HG02759 (cell line): ENCODE measurements around the gene DUSP6.

Experiments
- ATAC-seq: cut with Tn5 transposase; IDR thresholded peaks from one replicate; pipeline ENCODE4 v1.9.1; 2021; ENCODE audit warnings: mild to moderate bottlenecking, moderate library complexity; ENCODE audit not compliant: unreplicated experiment

Gene DUSP6

DNA sequence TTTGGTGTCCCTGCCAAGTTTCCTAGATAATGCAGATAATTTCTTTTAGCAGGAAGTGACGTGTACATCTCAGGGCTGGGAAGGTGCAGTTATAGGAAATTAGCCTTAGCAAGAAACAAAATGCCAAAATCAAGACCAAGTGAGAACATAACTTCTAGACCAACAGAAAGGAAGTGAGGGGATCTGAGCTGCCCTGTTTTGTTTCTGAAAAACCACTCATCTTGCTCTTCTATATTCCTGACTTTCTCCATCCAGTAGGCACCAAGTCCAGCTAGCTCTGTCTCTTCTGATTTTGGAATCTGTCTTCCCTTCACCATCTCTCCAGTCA is 23.9 kb upstream of the DUSP6 start:
- ATAC-seq = no peak

DNA sequence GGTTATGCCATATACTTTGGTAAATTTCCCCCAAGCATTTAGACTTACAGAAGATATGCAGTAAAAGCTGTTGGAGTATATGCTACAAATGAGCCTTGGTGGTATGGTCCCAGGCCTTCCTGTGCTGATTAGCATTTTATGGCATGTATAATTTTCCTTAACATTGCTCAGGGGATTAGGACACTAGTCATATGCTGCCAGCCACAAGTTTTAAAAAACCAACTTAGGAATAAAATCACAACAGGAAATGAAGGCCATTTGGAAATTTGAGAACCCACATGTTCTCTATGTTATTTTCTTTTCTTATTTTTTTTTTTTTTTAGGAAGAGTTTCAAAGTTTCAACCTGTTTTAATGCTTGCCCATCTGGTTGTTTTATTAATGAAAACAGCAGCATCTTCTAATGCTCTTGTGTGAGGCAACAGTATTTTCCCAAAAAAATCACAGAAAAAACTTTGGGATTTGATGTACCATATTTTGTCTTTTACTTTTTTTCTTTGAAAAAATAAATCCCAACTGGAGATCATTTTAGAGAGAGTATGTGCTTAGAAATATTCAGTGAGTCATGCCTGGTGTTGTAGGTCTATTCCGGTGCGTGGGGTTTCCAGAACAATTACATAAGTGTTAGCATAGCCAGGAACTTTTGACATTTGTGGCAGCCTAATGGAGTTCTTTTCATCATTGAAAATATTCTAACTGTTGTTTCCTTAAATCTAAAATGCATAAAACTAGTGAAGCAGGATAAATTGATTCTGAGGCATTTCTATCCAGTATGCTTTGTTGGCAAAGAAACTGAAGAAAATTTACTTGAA is 21.7 kb upstream of the DUSP6 start:
- ATAC-seq = no peak

DNA sequence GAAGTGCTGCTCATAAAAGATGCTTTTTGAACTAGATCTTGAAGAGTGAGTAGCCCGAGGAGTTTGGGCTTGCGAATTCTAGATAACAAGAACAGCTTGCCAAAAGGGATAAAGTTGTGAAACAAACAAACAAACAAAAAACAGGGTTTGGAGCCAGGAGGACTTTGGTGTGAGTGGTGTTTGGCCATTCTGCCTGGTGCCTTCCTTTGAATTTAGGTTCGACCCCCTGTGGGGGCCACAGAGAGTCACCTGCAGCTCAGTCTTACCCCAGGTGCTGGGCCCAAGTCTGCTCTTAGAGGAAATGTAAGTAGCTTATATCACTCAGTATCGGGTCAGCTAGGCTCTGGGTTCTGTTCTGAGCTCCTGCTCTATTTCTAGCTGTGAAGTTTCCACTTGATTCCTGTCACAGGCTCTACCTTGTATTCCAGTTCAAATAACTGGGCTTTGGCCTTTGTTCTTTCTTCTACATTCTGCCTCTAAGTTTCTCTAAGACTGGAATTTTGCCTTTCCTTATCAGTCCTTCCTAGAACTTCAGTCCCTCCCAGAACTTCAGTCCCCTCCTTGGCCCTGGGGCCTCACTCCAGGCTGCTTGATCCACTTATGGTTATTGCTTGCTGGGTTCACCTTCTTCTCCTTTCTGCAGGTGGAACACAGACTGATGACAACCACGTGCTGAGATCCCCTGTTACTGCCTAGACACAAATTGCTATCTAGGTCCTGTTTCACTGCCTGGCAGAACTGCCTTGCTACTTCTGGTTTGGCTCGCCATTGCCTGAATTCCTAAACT is 20.5 kb upstream of the DUSP6 start:
- ATAC-seq = no peak

DNA sequence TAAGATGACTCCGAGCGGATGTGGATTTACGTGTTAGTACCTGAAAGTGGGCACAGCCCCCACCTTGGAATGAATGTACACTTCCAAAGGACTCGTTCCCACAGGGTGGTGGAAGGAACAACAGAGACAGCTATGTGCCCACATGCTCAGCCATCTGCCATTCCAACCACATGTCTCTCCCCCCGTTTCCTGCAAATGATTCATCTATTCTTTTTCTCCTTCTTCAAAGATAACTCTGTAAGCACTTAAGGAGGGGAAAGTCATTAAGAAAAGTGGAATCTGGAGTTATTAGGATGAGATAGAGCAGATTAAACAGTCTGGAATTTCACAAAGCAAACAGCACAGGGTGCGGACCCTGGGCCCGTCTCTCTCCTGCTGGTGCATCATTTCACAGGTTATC is 18.5 kb upstream of the DUSP6 start:
- ATAC-seq = no peak

DNA sequence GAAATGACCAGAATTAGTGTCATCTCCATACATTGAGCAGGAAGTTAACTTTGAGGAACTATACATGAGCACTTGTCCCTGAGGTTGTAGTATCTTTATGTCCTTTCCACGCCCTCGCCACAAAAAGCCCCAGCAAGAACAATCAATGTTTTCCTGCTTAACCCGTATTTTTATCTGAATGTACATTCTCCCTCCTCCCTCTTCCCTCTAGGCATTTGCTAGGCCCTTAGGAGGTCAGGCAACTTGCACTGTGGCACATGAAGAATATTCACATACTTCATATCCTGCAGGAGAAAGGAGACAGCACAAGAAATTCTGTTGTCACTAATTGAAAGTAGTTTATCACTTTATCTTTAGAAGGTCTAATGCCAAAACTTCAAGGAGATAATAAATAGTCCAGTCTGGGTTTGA is 18.1 kb upstream of the DUSP6 start:
- no peak for ATAC-seq

DNA sequence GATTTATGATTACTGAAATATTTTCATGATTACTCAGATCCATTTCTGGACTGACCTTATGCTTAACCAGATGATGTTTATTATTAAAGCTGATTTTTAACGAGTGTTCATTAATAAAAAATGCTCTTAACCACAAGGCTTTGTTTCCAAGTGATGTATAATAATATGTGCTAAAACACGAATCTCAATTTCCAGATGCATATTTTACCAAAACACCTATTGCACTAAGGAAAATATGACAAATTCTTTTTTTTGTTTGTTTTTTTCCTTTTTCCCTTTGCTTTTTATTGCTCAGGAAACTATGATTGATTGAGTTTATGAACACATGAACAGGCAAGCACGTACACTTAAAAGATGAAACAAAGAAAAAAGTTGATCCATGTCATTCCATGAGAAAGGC is 16.9 kb upstream of the DUSP6 start:
- no peak for ATAC-seq

DNA sequence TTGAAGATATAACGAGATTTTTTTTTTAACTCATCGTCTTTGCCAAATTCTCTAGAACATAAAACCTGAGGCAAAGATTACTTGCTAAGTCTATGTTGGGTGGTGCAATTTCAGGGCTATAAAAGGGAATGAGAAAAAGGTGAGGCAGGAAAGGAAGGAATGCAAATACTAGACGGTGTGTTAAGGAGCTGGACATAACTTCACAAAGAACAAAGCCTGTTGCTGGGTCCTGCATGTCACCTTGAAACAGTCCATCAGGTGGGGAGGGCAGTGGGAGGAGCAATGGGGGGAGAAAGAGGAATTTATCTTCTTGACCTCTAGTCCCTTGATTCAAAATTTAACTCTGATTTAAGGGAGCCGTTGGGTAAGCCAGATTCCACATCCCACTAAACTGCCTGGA is 16.1 kb upstream of the DUSP6 start:
- no peak for ATAC-seq

DNA sequence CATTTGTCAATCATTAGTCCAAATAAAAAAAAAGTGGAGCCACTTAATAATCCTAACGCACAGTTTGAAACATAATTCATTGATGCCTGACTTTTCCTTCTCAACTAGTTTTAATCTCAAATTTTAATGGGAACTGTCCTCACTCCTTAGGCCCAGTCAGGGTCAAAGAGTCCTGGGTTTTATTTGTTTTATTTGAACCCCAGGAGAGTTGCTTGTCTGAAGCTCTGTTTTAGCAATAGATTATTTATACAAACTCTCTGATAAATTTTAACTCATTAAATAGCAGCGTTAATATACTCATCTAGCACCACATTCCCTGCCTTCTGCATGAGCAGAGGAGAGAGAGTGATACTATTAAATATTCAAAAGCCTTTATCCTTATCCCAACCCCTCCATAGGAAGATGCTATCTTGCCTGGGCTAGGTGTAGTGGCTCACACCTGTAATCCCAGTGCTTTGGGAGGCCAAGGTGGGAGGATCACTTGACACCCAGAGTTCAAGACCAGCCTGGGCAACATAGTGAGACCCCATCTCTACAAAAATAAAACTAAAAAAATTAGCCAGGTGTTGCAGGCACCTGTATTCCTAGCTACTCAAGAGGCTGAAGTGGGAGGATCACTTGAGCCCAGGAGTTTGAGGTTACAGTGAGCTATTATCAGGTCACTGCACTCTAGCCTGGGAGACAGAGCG is 14.5 kb upstream of the DUSP6 start:
- ATAC-seq = no peak

DNA sequence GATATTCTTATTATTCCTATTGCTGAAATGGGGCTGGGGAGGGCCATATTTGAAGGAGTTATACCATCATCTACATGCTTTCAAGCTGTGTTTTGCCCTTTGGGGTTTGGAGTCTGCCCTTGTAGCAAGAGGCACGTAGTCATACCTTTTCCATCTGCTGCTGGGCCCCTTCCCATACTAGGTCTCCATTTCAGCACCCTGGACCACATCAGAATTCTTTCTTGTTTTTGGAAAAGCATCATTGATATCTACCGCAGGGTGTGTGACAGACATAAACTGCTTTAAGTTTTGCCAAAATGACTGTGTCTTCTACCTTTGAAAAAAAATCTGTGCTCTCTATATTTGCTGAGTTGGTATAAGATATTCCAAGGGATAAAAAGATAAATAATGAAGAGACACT is 12.3 kb upstream of the DUSP6 start:
- ATAC-seq = no peak

DNA sequence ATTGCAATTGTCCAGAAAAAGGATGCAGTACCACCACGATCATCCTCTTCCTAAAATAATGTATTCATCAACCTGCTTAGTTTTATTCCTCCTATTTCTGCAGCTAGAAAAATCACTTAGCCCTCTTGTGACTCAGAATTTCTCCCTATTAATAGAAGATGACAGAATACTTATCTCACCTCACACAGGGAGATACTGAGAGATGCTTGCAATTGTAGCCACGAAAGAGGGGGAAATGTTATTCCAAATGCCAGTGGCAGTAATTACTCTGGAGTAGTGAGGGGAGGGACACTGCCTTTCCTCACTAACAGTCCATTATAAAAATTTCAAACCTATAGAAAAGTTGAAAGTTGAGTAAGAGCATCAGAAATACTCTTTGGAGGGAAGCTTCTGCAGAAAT is 11.8 kb upstream of the DUSP6 start:
- no peak for ATAC-seq

DNA sequence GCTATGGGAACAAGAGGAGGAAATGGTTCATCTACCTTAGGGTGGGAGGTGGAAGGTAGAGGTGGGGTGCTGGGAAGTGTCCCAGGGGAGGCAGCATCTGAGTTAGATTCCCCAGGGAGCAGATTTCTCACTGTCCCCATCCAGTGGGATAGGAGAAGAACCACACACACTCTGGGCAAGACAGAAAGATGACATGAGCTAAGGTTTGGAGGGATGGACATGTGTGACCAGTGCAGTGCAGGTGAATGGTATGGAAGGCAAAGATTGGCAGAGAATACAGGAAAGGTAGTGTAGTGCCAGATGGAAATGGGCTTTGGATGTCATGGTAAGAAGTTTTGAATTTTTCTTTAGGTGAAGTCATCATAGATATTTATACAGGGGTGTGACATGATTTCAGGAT is 11.3 kb upstream of the DUSP6 start:
- ATAC-seq = no peak

DNA sequence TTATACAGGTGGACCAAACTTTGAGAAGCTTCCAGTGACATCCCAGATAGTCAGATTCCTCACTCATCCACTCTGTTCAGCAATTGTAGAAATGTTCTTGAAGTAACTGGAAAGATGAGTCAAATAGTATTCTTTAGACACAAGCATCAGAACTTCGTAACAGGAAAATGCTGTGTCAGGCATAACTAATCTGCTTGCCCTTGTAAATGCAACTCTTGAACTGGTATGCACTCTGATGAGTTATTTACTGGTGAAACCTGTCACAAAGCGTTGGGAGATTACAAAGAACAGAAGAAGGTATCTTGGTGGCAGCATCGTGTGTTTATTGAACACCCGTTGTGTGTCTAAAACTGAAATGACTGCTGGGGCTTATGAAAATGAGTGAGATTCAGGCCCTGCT is 10.8 kb upstream of the DUSP6 start:
- ATAC-seq = no peak

DNA sequence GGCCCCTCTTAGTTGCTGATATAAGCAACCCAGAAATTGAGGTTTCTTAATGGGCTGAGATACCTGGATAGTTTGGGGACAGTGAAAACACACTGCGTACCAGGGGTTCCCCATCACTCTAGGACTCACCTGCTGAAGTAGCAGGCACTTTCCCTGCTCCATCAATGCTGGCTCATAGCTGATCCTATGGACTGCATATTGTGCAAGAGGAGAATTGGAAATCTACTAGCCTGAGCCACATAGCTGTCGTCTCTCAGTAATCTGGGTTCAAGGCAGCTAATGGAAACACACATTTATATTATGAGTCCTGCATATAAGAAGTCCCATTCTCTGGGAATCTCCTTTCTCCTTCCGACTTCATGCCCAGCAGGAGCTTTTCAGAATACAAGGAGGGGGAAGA is 7.3 kb upstream of the DUSP6 start:
- no peak for ATAC-seq

DNA sequence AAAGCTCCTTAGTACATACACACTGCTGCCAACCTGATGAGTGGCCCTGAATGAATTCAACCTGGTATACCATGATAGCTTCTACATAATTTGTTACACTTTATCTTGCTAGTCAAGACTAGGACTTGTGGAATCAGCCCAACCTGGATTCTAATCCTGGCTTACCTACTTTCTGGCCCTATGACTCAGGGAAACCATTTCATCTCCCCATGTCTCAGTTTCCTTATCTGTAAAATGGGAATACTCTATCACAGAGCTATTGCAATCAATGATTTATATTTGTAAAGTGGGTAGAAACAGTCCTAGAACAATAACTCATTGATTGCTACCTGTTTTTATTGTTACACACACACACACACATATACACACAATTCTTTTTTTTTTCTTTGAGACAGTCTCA is 6.5 kb upstream of the DUSP6 start:
- no peak for ATAC-seq

DNA sequence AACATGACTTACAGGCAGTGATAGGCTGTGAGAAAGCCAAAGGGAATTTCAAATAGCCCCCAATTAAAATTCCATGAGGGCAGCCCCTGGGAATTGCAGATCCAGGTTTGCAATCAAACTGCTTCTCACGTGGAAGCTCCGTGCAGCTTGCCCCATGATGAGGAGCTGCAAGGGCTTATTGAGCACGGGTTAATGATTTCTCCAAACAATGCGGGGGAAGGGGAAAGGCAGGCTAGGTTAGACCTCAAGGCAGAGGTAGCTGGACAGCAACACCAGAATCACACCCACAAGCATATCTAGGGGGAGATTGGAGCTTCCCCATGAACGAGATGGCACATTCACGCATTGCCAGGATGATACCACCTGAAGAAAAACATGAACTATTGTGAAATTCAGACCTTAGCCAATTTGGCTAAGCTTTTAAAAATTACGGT is 5.0 kb upstream of the DUSP6 start:
- ATAC-seq = no peak

DNA sequence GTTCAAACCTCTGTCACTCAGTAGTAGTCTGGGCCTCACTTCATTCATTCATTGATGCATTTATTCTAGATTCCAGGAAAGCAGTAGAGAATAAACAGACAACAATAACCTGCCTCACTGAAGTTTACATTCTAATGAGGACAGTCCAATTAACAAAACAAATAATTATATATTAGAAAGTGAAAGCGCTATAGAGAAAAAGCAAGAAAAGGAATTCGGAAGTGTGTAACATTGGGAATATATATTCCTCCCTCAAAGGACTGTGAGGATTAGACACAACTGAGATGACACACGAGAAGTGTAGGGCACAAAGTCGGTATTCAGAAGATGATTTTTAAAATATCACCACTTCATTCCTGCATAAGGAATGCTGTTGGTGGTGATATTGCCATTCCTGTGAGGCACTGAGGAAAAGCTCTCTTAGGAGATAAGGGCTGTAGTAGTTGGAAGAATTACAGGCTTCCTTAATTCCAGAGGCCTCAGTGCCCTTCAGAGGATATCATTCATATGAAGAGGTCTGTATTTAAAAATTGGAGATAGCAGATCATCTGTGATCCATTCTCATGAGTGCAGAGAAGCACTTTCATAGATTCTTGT is 3.9 kb upstream of the DUSP6 start:
- no peak for ATAC-seq

DNA sequence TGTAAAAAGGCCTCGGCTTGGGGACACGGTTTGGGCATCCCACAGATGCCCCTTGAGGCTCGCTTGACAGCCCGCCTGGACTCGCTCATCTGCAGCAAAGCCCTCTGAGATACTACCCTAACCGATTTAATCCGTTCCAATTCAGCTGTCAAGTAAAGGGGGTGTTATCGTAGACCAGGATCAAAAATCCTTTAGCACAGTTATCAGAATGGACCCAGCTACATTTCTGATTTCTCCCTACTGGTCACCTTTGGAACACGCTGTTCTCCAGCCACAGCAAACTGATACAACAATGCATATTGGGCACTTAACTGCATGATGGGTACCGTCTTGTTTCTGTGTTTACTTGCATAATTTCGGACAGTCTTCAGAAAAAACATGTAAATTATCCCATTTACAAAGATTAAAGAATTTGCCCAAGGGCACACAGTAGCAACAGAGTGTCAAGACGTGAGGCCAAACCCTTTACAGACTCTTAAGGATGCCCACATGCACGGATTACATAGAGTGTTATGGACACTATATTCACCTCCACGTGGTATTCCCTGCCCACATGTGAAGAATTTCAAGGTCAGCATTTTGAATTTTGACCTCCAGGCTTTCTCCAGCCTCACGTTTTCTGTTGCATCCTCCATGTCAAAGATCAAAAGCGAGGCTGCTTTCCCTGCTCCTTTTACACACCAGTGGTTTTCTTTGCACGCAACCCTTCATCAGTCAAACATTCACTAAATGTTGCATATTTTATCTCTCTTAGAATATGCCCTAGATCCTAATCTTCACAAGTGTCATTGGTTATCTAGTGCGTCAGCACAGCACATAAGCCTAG is 3.2 kb upstream of the DUSP6 start:
- no peak for ATAC-seq

DNA sequence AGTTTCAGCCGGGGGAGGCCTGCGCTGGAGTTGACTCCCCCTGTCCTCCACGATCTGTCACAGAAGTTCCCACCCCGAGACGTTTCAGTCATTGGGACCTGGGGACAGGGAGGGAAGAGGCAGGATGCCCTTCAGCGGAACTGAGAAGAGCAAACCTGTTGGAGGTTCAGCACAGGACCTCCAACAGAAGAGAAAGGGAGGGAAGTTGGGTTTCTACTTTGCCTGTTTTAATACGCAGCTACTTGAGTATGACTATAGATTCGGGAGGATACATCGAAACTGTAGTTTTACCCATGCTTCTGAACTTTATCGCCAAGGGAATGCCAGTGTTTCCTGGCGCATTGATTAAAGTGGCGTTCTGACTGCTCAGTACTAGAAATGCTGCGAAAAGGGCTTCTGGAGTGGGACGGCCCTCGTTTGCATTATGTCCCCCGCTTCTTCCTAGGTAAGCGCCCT is 2.3 kb upstream of the DUSP6 start:
- no peak for ATAC-seq

DNA sequence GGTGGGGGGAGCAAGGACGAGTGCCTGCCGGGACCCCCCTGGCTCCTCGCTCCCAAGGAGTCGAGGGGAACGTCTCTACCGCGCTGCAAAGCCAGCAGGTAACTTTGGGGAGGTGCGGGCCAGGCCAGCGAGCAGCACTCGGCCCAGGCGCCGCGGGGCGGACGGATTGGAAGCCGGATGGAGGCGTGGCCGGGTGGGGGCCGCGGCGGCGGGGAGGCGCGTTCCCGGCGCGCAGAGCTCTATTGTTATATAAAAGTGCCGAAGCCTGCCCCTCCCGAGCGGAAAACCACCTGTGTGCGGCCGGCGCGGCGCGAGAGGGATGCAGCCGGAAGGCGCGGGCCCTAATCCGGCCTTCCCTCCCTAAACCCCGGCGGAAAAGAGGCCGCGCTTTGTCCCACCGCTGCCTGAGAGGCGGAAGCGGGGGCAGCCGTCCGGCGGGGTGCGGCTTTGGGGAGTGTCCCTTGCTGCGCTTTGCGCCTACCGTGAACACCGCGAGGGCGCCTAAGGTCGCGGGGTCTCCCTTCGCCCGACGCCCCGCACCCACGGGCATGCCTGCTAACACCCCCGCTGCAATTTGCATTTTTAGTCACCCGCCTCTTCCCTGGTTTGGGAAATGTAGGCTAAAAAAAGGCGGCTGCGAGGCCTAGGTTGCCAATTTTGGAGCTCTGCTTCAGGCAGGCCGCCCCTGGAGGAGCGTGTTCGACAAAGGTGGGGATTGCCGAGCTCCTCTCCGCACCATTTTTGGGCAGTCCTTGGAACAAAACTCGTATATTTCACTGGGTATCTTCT is 1.7 kb upstream of the DUSP6 start:
- ATAC-seq = peak; percentile 41
